HG03175 (cell line): ENCODE data around the gene MORC2.

Experiments used
- ATAC-seq: cut with Tn5 transposase; IDR thresholded peaks from one replicate; pipeline ENCODE4 v1.9.1; 2021; ENCODE audit warnings: mild to moderate bottlenecking, moderate library complexity; ENCODE audit not compliant: unreplicated experiment

Gene MORC2

DNA sequence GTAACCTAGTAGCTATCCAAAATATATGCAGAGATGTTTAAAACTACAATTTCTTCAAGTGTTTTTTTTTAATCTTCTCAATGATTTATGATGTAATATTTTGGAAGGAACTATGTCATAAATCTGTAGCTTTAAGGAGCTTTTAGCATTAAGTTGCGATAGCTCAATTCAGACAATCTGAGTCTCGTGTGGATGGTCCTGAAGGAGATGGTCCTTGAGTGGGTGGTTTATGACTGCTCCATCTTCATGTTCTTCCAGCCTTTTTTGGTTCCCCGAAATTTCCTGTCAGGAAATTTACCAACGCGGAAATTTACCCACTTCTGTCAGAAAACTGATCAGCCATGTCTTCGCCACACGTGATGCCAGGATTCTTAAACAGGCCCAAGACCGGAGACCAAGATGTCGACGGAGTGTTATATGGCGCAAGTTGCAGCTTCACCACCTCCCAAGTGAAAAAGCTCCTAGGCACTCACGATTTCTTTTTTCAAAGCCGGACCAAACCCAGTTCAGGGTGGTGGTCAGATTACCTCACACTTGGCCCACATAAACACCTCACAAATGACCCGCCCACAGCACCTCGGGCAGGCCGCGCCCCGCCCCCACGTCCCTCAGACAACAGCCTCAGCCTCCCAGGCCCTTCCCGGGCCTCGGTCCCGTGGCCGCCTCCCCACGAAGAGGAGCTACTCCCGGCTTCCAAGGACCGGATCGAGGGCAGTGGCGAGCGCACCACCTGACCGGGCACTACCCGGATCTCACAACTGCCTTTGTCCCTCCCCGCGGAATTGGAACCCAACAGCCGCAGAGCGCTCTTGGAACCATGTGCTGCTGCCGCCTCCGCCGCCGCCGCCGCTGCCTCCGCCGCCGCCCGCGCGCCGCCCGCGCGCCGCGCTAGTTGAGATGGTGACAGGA is at the start of gene MORC2:
Gene MORC2 (minus strand): TSS at position 760 of the 909 bp plus-strand sequence. CDS start 885 bp downstream, outside the sequence.
- ATAC-seq = peak; percentile 28

DNA sequence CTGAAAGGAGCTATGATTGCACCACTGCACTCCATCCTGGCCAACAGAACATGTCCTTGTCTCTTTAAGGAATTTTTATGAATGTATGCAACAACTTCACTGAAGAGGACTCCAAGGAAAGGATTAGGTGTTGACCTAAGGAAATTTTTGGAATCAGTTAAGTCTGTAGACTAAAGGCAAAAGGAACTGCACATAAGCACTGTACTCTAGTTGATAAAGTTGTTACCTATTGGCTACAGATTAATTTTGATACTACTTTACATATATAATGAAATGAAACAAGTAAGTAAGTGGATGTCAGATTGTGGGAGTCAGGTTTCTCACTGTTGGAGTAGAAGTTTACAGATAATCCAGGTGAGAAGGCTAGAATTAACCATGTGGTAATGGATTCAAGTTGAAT is 37.0 kb upstream of the MORC2 start:
- no peak for ATAC-seq

GRCh38 chr22:31001124-31001770 is 32.7 kb upstream of the MORC2 start:
- no peak for ATAC-seq

GRCh38 chr22:30998329-30998728 is 29.8 kb upstream of the MORC2 start:
- ATAC-seq = no peak

DNA sequence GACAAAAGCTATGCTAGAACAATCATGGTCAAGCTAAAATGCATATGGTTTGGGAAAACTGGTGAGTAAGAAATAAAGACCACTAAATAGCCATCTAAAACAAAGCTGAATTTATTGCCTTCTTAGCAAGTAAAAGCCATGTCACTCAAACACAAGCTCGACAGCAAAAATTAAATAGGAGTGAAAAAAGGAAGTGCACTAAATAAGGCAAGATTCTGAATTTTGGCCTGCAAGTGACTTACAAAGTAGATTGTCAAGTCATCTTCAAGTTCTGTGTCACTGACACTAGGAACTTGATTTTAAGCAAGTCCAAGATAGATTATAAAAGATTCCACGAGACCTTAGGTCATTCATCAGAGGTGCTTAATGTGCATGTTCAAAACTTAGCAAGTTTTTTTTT is 27.9 kb upstream of the MORC2 start:
- ATAC-seq = no peak

- ATAC-seq = no peak
Observed at GRCh38 chr22:30994960-30995359, 26.4 kb upstream of the MORC2 start.

GRCh38 chr22:30992565-30992964 is 24.0 kb upstream of the MORC2 start:
- ATAC-seq = no peak

DNA sequence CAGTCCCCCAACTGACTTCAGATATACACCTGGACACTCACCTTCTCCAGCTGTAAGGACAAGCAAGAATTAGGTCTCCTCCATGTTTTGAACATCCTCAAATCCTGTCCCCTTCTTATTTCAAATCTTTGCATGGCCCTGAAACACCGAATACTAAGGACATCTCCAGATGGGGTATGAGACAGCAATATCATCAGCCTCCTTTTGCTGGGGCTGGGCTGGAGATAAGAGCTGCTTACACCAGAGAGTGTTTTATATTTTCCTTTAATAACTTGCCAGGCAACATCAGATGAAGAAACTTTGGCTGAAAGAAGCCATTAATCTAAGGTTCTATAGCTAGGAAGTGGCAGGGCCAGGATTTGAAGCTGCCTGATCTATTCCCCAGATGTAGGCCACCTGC is 22.1 kb upstream of the MORC2 start:
- ATAC-seq = no peak

DNA sequence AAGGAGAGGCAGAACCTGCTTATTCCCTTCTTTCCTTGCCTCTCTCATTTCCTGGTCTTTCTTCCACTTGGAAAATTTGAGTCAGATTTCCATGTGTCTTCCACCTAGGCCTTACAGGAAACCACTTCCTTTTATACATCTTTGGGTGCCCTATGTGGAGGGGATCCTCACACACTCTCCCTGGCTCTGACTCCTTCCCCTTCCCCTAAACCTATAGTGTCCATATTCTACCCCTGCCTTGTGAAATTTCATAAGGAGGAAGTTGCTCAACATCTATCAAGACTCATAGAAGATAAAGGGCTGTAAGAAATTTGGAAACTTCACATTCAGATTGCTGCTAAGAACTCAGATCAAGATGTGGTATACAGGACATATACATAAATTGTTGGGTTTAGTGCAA is 20.9 kb upstream of the MORC2 start:
- ATAC-seq = no peak

DNA sequence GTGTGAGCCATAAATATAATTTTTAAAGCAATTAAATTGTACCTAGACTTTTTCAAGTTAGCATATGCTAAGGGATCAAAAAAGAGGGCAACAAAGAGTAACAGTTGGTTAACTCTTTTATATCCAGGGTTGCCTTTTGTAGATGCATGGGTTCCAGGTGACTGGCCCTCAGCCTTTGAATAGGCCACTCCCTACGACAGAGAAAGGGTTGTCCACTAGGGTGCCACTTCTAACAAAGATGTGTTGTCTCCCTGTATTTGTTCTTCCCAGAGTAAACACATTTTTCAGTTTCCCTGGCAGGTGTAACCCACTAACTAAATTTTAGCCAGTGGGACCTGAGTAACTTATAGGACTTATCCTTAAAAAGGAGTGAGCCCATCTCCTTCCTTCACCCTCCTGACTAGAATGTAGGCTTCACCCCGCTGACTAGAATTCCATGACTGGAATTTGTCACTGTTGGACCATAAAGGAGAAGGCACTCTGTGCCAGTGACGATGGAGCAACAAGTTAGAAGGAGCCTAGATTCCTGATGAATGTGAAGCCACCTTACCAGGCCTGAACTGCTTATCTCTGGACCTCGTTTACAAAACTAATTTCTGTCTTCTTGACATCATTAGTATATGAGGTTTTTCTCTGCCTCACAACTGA is 17.1 kb upstream of the MORC2 start:
- no peak for ATAC-seq

DNA sequence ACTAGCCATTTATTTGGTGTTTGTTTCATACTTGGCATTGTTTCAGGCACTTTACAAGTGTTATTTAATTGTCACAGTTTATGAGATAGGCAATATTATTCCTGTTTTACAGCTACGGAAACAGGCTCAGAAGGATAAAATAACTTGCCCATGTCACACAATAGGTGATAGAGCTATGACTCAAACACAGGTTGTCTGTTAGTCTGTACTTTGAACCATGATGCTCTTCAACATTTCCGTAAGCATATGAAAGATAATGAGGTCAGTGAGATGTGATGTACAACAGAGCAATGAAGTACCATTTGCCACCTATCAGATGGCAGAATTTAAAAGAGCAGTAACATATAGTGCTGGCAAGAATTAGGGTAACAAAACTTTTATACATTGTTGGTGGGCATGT is 15.7 kb upstream of the MORC2 start:
- ATAC-seq = no peak

GRCh38 chr22:30982512-30982911 is 13.9 kb upstream of the MORC2 start:
- no peak for ATAC-seq

DNA sequence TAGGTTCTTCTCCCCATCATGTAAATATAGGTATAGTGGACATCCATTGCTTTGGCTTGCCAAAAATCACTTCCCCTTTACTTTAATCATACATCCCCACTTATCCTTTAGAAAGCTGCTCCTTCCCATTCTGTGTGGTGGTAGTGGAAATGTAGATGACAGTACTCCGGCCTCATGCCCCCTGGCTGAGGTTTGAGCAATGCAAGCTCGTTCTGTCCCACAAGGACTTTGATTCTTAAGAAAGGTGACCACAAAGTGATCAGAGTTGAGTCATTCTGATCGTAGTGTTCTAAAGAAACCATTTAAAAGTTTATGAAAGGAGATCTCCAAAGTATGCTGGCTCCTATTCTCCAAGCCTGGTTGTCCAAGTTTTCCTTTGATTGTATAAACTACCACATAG is 11.4 kb upstream of the MORC2 start:
- ATAC-seq = no peak

DNA sequence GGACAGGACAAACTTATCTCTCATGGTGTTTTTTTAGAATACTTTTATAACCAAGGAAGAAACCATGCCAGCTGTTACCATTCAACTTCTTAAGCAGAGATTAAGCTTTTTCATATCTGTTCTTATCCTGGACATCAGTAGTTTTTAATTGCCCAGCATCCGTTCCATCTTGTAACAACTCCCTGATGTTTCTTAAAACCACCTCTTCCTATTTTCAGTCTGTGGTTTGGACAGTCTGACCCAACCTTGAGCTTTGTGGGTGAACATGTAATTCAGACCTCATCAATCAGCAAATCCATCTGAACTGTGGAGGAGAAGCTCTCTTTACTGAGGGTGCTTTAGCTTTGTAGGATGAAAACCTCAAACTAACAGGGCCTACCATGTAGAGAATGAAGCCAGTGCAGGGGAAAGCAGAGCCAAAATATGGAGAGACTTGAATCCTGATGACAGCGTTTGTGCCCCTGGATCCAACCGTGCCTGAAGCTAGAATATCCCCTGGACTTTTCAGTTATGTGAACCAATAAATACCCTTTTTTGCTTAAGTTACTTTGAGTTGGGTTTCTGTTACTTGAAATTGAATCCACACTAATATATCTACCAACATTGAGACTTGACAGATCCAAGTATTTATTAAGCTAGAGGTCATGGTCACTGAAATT is 9.9 kb upstream of the MORC2 start:
- no peak for ATAC-seq

DNA sequence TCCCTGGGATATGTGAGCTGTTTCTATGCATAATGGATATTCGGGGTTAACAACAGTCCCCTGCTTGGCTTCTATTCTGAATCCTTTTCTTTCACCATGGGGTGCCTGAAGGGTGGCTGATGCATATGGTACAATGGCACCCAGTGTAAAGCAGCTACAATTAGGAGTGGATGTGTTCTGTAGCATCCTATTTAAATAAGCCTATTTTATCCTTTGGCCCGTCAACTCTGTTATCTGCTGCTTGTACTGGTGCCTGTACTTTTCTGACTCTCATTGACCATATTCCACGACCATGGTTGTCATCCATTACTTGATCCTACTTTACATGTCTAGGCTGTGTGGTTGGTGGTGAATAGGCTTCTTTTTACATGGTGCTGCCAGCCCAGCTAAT is 1.8 kb upstream of the MORC2 start:
- no peak for ATAC-seq

- peak; percentile 26 for ATAC-seq
Observed at GRCh38 chr22:30969532-30970355, 1.2 kb upstream of the MORC2 start.

DNA sequence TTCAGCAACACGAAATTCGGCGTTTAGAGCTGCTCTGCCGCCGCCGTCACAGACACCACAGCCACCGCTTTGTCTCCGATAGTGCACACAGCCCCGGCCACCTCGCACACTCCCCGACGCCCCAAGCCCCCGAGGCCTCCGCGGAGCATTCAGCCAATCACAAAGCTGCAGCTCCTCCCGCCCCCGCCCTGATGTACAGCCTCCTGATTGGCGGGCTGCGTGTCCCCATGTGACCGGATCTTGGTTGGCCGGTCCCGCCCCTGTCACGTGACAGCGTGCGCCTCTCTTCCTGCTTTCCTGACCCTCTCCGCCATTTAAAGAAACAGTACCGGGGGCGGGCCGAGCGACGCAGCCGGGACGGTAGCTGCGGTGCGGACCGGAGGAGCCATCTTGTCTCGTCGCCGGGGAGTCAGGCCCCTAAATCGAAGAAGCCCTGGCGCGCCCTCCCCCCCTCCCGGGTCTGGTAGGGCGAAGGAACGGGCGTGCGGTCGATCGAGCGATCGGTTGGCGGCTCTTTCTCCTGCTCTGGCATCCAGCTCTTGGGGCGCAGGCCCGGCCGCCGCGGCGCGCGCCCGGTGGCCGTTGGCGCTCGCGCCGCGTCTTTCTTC is 454 bp upstream of the MORC2 start, which contains the start of gene TUG1:
Gene TUG1 (plus strand): TSS at position 342 of the 608 bp plus-strand sequence.
- peak; percentile 87 for ATAC-seq

DNA sequence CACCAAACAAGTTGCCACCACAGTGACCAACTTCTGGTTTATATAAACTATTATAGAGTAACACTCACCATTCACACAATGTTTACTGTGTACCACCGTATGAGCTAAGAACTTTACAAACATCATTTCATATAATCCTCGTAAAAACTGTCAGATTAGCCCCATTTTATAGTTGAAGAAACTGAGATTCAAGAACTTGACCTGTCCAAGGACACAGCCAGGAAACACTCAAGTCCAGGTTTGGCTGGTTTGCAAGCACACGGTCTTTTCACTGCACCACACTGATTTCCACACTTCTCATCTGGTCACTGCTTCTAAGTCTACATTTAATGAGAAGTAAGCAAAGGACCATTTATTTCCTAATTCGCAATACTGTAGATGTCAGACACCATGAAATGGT is 3.7 kb downstream of the MORC2 start:
- no peak for ATAC-seq

- ATAC-seq = no peak
Observed at GRCh38 chr22:30955153-30955552, 13.4 kb downstream of the MORC2 start.

DNA sequence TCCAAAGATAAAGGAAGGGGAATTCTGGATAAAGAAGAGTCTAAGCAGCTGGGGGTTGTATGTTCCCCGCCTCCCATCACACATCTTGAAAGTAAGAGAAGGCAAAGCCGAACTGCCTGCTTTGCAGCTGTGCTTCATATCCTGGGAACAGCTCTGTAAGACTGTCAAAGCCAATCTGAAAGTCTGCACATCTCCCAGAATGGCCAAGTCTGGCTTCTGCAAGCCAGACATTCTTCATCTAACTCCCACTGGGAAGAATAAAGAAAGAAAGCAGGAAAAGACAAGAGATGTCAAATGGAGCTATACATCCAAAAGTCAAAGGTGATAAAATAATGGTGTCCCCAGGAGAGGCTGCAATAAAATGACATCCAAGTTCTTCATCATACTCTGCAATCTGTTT is 15.4 kb downstream of the MORC2 start:
- ATAC-seq = no peak
